ENCODE results near the gene RICTOR.

The RICTOR gene

GRCh38 chr5:39109606-39110005 is 35.4 kb upstream of the RICTOR start:
- ChIA-PET POLR2A (no interaction called here), CTCF (no interaction called here)
- no peak for TF ChIP-seq SUZ12 (IDR thresholded peaks at IDR 0.05)
- TF ChIP-seq TARDBP (IDR thresholded peaks at IDR 0.05), result no peak
- TF ChIP-seq FOXA1 (IDR thresholded peaks at IDR 0.05), result no peak
- no peak for TF ChIP-seq ARNT (IDR thresholded peaks at IDR 0.05)
- no peak for TF ChIP-seq HDGF (IDR thresholded peaks at IDR 0.05; ENCODE audit: borderline replicate concordance)
- no peak for TF ChIP-seq SP1 (IDR thresholded peaks at IDR 0.05)
- no peak for TF ChIP-seq FOXK2 (IDR thresholded peaks at IDR 0.05)
- no peak for TF ChIP-seq ZNF384 (IDR thresholded peaks at IDR 0.05)
- no peak for TF ChIP-seq ELF4 (IDR thresholded peaks at IDR 0.05)
- no peak for TF ChIP-seq NFRKB (IDR thresholded peaks at IDR 0.05)
- TF ChIP-seq PKNOX1 (IDR thresholded peaks at IDR 0.05), result no peak
- no peak for DNase-seq (ENCODE audit: extremely low spot score)

DNA sequence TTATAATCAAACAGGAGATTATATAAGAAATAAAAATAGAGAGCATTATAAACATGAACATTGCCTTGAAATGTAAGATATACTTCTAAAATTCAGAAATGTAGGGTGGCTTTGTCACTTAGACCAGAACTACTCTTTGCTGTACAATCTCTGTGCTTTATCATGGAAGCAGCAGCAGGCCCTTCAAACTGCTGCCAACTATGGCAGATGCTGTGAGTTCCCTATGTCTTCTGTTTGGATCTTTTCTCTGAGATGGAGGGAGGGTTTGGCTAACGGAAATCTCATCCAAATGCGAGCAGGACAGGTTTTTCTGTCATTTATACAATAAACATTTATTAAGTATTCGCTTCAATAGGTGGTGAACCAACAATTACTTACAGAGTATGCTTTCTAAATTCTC is 34.8 kb upstream of the RICTOR start:
- POLR2A ChIA-PET, result no interaction called here
- no peak for DNase-seq (ENCODE audit: extremely low spot score)
- TF ChIP-seq FOXA1 (IDR thresholded peaks at IDR 0.05) (no peak), ELF4 (IDR thresholded peaks at IDR 0.05) (no peak), HDGF (IDR thresholded peaks at IDR 0.05; ENCODE audit: borderline replicate concordance) (no peak), ARNT (IDR thresholded peaks at IDR 0.05) (no peak), TARDBP (IDR thresholded peaks at IDR 0.05) (no peak), BHLHE40 (IDR thresholded peaks at IDR 0.05; ENCODE audit: borderline replicate concordance) (no peak), ZNF384 (IDR thresholded peaks at IDR 0.05) (no peak), NFRKB (IDR thresholded peaks at IDR 0.05) (no peak), CTBP1 (IDR thresholded peaks at IDR 0.05; ENCODE audit: borderline replicate concordance) (no peak), SP1 (IDR thresholded peaks at IDR 0.05) (no peak), PKNOX1 (IDR thresholded peaks at IDR 0.05) (no peak), LEF1 (IDR thresholded peaks at IDR 0.05; ENCODE audit: borderline replicate concordance) (no peak)
- CTCF ChIA-PET, result no interaction called here

DNA sequence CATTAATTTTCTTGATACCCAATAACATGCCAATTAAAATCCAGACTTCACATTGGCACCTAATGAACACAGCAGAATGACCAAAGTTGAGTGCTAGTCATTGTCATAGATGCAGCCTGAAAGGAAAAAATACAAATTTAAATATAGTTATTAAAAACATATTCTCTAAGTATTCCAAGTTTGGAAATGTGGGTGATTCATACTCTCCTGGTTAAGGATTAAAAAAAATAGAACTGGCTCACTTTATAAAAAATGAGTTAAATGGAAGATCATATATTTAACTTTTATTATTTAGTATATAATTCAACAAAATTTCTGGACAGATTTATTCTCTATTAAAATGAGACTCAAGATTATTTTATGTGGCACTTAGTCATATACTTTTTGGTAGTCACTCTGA is 33.2 kb upstream of the RICTOR start:
- DNase-seq (ENCODE audit: extremely low spot score), result no peak

GRCh38 chr5:39106322-39106721 is 32.1 kb upstream of the RICTOR start:
- no peak for DNase-seq (ENCODE audit: extremely low spot score)
- CTCF ChIA-PET, result no interaction called here
- TF ChIP-seq HDGF (IDR thresholded peaks at IDR 0.05; ENCODE audit: borderline replicate concordance), result no peak
- no peak for TF ChIP-seq SP1 (IDR thresholded peaks at IDR 0.05)
- TF ChIP-seq FOXM1 (IDR thresholded peaks at IDR 0.05; ENCODE audit: borderline replicate concordance), result no peak
- peak; percentile 50; the same call in 1 of the 2 replicates for TF ChIP-seq ZNF384 (IDR thresholded peaks at IDR 0.05)
- POLR2A ChIA-PET, result no interaction called here

More for the DNA sequence above, 33.2 kb upstream of the RICTOR start:
- POLR2A ChIA-PET, result no interaction called here
- CTCF ChIA-PET, result no interaction called here
- no peak for TF ChIP-seq ARNT (IDR thresholded peaks at IDR 0.05)

- TF ChIP-seq FOXA1 (IDR thresholded peaks at IDR 0.05), result no peak
- TF ChIP-seq L3MBTL2 (conservative IDR thresholded peaks at IDR 0.05), result no peak
- no peak for TF ChIP-seq NFRKB (IDR thresholded peaks at IDR 0.05)
- no peak for TF ChIP-seq ARNT (IDR thresholded peaks at IDR 0.05)
- no peak for TF ChIP-seq HDGF (IDR thresholded peaks at IDR 0.05; ENCODE audit: borderline replicate concordance)
- no peak for TF ChIP-seq BHLHE40 (IDR thresholded peaks at IDR 0.05; ENCODE audit: borderline replicate concordance)
- TF ChIP-seq SP1 (IDR thresholded peaks at IDR 0.05), result no peak
- no peak for TF ChIP-seq SUZ12 (IDR thresholded peaks at IDR 0.05)
- TF ChIP-seq CTBP1 (IDR thresholded peaks at IDR 0.05; ENCODE audit: borderline replicate concordance), result no peak
- no peak for TF ChIP-seq FOXM1 (IDR thresholded peaks at IDR 0.05; ENCODE audit: borderline replicate concordance)
- TF ChIP-seq TARDBP (IDR thresholded peaks at IDR 0.05), result no peak
- no peak for TF ChIP-seq ELF4 (IDR thresholded peaks at IDR 0.05)
- TF ChIP-seq FOXK2 (IDR thresholded peaks at IDR 0.05), result no peak
- TF ChIP-seq ZNF384 (IDR thresholded peaks at IDR 0.05), result no peak
- TF ChIP-seq PKNOX1 (IDR thresholded peaks at IDR 0.05), result no peak
- TF ChIP-seq LEF1 (IDR thresholded peaks at IDR 0.05; ENCODE audit: borderline replicate concordance), result no peak
- POLR2A ChIA-PET, result no interaction called here
- CTCF ChIA-PET, result no interaction called here
- no peak for DNase-seq (ENCODE audit: extremely low spot score)
Measured at GRCh38 chr5:39104221-39104620, 30.0 kb upstream of the RICTOR start.

- no peak for DNase-seq (ENCODE audit: extremely low spot score)
- ChIA-PET POLR2A (no interaction called here), CTCF (no interaction called here)
Measured at GRCh38 chr5:39102684-39103155, 28.5 kb upstream of the RICTOR start.

More at GRCh38 chr5:39102684-39103155, 28.5 kb upstream of the RICTOR start:
- no peak for TF ChIP-seq TARDBP (IDR thresholded peaks at IDR 0.05)
- no peak for TF ChIP-seq FOXM1 (IDR thresholded peaks at IDR 0.05; ENCODE audit: borderline replicate concordance)
- TF ChIP-seq SUZ12 (IDR thresholded peaks at IDR 0.05), result no peak
- no peak for TF ChIP-seq L3MBTL2 (conservative IDR thresholded peaks at IDR 0.05)
- no peak for TF ChIP-seq FOXA1 (IDR thresholded peaks at IDR 0.05)
- no peak for TF ChIP-seq NFRKB (IDR thresholded peaks at IDR 0.05)
- no peak for TF ChIP-seq BHLHE40 (IDR thresholded peaks at IDR 0.05; ENCODE audit: borderline replicate concordance)
- TF ChIP-seq HDGF (IDR thresholded peaks at IDR 0.05; ENCODE audit: borderline replicate concordance), result no peak
- no peak for TF ChIP-seq FOXK2 (IDR thresholded peaks at IDR 0.05)
- TF ChIP-seq LEF1 (IDR thresholded peaks at IDR 0.05; ENCODE audit: borderline replicate concordance), result no peak
- TF ChIP-seq ZNF384 (IDR thresholded peaks at IDR 0.05), result no peak
- TF ChIP-seq SP1 (IDR thresholded peaks at IDR 0.05), result no peak
- no peak for TF ChIP-seq PKNOX1 (IDR thresholded peaks at IDR 0.05)
- no peak for TF ChIP-seq ELF4 (IDR thresholded peaks at IDR 0.05)

Data from HEK293T (cell line).